C4-2B (cell line): Measurements from ENCODE around the gene CD40.

Experiments
- ZFX ChIP-seq: fragments of 450-650 bp; IDR thresholded peaks from 2 replicates; pipeline ENCODE4 v1.6.1; 2017
- TF ChIP-seq, protein P1 (sequence below): fragments of 450-650 bp; conservative IDR thresholded peaks from 2 replicates; pipeline ENCODE4 v1.5.1; 2017; ENCODE audit warnings: mild to moderate bottlenecking

GRCh38 chr20:46176739-46177378, 58.7 kb downstream of the CD40 start:
- TF ChIP-seq, protein P1, sequence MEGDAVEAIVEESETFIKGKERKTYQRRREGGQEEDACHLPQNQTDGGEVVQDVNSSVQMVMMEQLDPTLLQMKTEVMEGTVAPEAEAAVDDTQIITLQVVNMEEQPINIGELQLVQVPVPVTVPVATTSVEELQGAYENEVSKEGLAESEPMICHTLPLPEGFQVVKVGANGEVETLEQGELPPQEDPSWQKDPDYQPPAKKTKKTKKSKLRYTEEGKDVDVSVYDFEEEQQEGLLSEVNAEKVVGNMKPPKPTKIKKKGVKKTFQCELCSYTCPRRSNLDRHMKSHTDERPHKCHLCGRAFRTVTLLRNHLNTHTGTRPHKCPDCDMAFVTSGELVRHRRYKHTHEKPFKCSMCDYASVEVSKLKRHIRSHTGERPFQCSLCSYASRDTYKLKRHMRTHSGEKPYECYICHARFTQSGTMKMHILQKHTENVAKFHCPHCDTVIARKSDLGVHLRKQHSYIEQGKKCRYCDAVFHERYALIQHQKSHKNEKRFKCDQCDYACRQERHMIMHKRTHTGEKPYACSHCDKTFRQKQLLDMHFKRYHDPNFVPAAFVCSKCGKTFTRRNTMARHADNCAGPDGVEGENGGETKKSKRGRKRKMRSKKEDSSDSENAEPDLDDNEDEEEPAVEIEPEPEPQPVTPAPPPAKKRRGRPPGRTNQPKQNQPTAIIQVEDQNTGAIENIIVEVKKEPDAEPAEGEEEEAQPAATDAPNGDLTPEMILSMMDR = no peak
- TF ChIP-seq ZFX = no peak
